ENCODE data around the gene UGDH.
A peak's percentile ranks its signal among the peaks of the same experiment; 100 is the strongest.

The UGDH gene

DNA sequence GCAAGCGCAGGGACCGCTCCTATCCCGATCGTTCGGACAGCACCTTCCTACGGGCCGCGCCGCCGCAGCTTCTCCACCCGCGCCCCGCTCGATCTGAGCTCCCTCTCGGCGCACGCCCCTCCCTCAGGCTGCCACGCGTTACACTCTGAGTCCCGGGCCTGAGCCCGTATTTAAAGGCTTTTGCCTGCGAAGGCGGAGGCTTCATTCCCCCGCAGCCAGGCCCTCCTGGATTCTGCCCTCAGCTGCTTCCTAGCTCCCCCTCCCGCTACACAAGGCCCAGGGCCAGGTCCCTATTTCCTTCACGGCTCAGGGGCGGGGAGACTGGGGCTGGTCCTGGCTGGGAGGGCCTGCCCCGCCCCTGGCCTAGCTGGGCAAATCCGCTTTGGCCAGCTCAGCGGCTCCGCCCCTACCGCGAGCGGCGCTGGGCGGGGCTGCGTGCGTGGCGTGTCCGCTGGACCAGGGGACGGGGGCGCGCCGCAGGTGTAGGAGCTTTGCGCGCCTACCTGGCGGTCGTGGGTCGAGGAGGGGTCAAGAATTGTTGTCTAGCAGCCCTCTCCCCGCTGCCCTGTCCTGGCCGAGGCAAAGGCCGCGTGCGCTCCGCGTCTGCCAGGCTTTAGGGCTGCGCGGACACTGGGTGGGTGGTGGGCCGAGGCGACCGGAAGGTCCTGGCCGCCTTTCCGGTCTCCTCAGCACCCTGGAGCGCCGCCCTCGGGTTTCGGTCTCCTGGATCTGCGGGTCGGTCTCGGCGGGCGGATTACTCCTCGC, at the start of gene UGDH:
Gene UGDH, minus strand, starts transcription at position 144 of the 765 bp plus-strand sequence. CDS start 5,927 bp downstream, outside the sequence.
- H3K27ac ChIP-seq (ENCODE audit: low read depth, low read length, poor library complexity, severe bottlenecking), result peak within 1 kb of the TSS; percentile 8
- peaks cover 20% of the 10 kb centered on the region for H3K79me2 ChIP-seq (ENCODE audit: insufficient read depth, low read length)
- no peaks in the 10 kb centered on the region for H3F3A ChIP-seq (ENCODE audit: insufficient read depth, low read length)
- TF ChIP-seq, protein P1, sequence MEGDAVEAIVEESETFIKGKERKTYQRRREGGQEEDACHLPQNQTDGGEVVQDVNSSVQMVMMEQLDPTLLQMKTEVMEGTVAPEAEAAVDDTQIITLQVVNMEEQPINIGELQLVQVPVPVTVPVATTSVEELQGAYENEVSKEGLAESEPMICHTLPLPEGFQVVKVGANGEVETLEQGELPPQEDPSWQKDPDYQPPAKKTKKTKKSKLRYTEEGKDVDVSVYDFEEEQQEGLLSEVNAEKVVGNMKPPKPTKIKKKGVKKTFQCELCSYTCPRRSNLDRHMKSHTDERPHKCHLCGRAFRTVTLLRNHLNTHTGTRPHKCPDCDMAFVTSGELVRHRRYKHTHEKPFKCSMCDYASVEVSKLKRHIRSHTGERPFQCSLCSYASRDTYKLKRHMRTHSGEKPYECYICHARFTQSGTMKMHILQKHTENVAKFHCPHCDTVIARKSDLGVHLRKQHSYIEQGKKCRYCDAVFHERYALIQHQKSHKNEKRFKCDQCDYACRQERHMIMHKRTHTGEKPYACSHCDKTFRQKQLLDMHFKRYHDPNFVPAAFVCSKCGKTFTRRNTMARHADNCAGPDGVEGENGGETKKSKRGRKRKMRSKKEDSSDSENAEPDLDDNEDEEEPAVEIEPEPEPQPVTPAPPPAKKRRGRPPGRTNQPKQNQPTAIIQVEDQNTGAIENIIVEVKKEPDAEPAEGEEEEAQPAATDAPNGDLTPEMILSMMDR (IDR thresholded peaks at IDR 0.05; ENCODE audit: low read length), result no peak; the same call in 1 of the 2 replicates
- no peak for TF ChIP-seq EZH2 (IDR thresholded peaks at IDR 0.05; ENCODE audit: borderline replicate concordance, low read length)
- peak within 1 kb of the TSS; percentile 76 for H3K4me3 ChIP-seq (ENCODE audit: low read depth, low read length, poor library complexity, severe bottlenecking)
- no peaks in the 10 kb centered on the region for H4K20me1 ChIP-seq (ENCODE audit: insufficient read depth, low read length)
- H3K9me3 ChIP-seq (ENCODE audit: low read length), result no peaks in the 10 kb centered on the region
- peak within 1 kb of the TSS; percentile 73 for H3K9ac ChIP-seq (ENCODE audit: low read length)
- no peak within 1 kb of the TSS for H2AFZ ChIP-seq (ENCODE audit: low read length)
- no peaks in the 10 kb centered on the region for H3K9me2 ChIP-seq (ENCODE audit: low read depth, low read length)
- peaks cover 26% of the 10 kb centered on the region for H3K4me1 ChIP-seq (ENCODE audit: insufficient read depth, low read length, severe bottlenecking)
- peak within 1 kb of the TSS; percentile 97 for H3K4me2 ChIP-seq (ENCODE audit: low read length)
- H3K36me3 ChIP-seq (ENCODE audit: insufficient read depth, low read length), result peaks cover 8% of the 10 kb centered on the region; the same call in 1 of the 2 replicates
- no peaks in the 10 kb centered on the region for H3K27me3 ChIP-seq (ENCODE audit: insufficient read depth, low read length)

- Histone ChIP-seq H3K9me3 (ENCODE audit: low read length) (no peaks in the 10 kb centered on the region), H3K27me3 (ENCODE audit: insufficient read depth, low read length) (no peaks in the 10 kb centered on the region), H3K4me2 (ENCODE audit: low read length) (no peak overlapping the region), H3K4me1 (ENCODE audit: insufficient read depth, low read length, severe bottlenecking) (peaks cover 6% of the 10 kb centered on the region), H3K79me2 (ENCODE audit: insufficient read depth, low read length) (no peaks in the 10 kb centered on the region), H3F3A (ENCODE audit: insufficient read depth, low read length) (no peaks in the 10 kb centered on the region), H3K9ac (ENCODE audit: low read length) (no peak overlapping the region), H3K36me3 (ENCODE audit: insufficient read depth, low read length) (no peaks in the 10 kb centered on the region; the same call in 1 of the 2 replicates), H3K9me2 (ENCODE audit: low read depth, low read length) (no peaks in the 10 kb centered on the region), H4K20me1 (ENCODE audit: insufficient read depth, low read length) (no peaks in the 10 kb centered on the region), H3K4me3 (ENCODE audit: low read depth, low read length, poor library complexity, severe bottlenecking) (no peak overlapping the region), H2AFZ (ENCODE audit: low read length) (no peak overlapping the region), H3K27ac (ENCODE audit: low read depth, low read length, poor library complexity, severe bottlenecking) (no peak overlapping the region)
- no peak for TF ChIP-seq EZH2 (IDR thresholded peaks at IDR 0.05; ENCODE audit: borderline replicate concordance, low read length)
- TF ChIP-seq, protein P1 (IDR thresholded peaks at IDR 0.05; ENCODE audit: low read length), result no peak
Measured at GRCh38 chr4:39574946-39575345, 47.7 kb upstream of the UGDH start.

DNA sequence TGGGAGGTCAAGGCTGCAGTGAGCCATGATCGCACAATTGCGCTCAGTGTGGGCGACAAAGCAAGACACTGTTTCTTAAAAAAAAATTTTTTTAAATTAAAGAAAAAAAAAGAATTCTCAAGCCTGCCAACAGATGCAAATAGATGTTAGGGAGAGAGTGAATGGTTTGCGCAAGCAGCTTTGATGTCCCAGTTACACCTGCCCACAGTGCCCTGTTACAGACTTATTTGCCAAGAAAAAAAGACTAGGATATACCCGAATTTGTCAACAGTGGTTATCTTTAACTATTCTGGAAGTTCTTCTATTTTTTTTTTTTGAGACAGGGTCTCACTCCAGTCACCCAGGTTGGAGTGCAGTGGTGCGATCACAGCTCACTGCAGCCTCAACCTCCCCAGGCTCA, 44.3 kb upstream of the UGDH start:
- no peak overlapping the region for H3K9ac ChIP-seq (ENCODE audit: low read length)
- H3K36me3 ChIP-seq (ENCODE audit: insufficient read depth, low read length), result no peaks in the 10 kb centered on the region; the same call in 1 of the 2 replicates
- H3K4me1 ChIP-seq (ENCODE audit: insufficient read depth, low read length, severe bottlenecking), result peaks cover 20% of the 10 kb centered on the region
- H3K79me2 ChIP-seq (ENCODE audit: insufficient read depth, low read length), result no peaks in the 10 kb centered on the region
- TF ChIP-seq, protein P1 (IDR thresholded peaks at IDR 0.05; ENCODE audit: low read length), result no peak
- TF ChIP-seq EZH2 (IDR thresholded peaks at IDR 0.05; ENCODE audit: borderline replicate concordance, low read length), result no peak
- no peaks in the 10 kb centered on the region for H3K27me3 ChIP-seq (ENCODE audit: insufficient read depth, low read length)
- H3K27ac ChIP-seq (ENCODE audit: low read depth, low read length, poor library complexity, severe bottlenecking), result no peak overlapping the region
- no peaks in the 10 kb centered on the region for H3K9me2 ChIP-seq (ENCODE audit: low read depth, low read length)
- H3K9me3 ChIP-seq (ENCODE audit: low read length), result no peaks in the 10 kb centered on the region
- no peak overlapping the region for H3K4me2 ChIP-seq (ENCODE audit: low read length)
- H3K4me3 ChIP-seq (ENCODE audit: low read depth, low read length, poor library complexity, severe bottlenecking), result no peak overlapping the region
- no peaks in the 10 kb centered on the region for H4K20me1 ChIP-seq (ENCODE audit: insufficient read depth, low read length)
- H2AFZ ChIP-seq (ENCODE audit: low read length), result no peak overlapping the region
- H3F3A ChIP-seq (ENCODE audit: insufficient read depth, low read length), result no peaks in the 10 kb centered on the region; the same call in 1 of the 2 replicates

Data from OCI-LY1 (cell line).